GM12878 (cell line): ENCODE measurements around the gene BTBD9. TPM values are rescaled to one million over a fixed set of nuclear protein-coding genes. Genes with fewer than 3 reads are reported as not detected.

Experiments
- ATAC-seq: fragments of 200-7000 bp; cut with Tn5 transposase; 3 replicates; pipeline ENCODE4 v1.9.1; 2020; ENCODE audit warnings: mild to moderate bottlenecking, moderate library complexity
- BruUV-seq: library from RNA; stranded (reverse); fragments of 400-500 nt; replicated peaks from 2 replicates; lab custom pipeline; 2021; lab: Mats Ljungman, UMichigan
- CTCF ChIA-PET: fragments of 300-600 bp; sonication (Branson Sonifier 250); formaldehyde crosslinking; extraction: SDS; loops from one replicate; lab custom pipeline; 2021; ENCODE audit warnings: inconsistent platforms; lab: Yijun Ruan, JAX
- POLR2A ChIA-PET: fragments of 350-600 bp; formaldehyde crosslinking; extraction: SDS; loops from one replicate; lab custom pipeline; 2021; ENCODE audit warnings: inconsistent platforms; lab: Charles Lee
- RAD21 ChIA-PET: fragments of 300-600 bp; sonication (Branson Sonifier 250); formaldehyde crosslinking; loops from one replicate; lab custom pipeline; 2023; ENCODE audit warnings: antibody characterized with exemption; ENCODE audit not compliant: unreplicated experiment; lab: Charles Lee
- SMC1A ChIA-PET: fragments of 300-600 bp; sonication (Branson Sonifier 250); formaldehyde crosslinking; loops from one replicate; lab custom pipeline; 2023; ENCODE audit not compliant: unreplicated experiment, uncharacterized antibody; lab: Charles Lee
- DNase-seq: peaks from one replicate; pipeline ENCODE4 v3.0.0-alpha.2; 2011; ENCODE audit warnings: low read depth, low spot score
- FAIRE-seq: peaks from 3 replicates; lab custom pipeline; 2011; peaks lifted over from hg19 to GRCh38; lab: Jason Lieb, UNC
- H2AFZ ChIP-seq: 2 replicates; pipeline ENCODE4 v1.6.0; 2011; ENCODE audit warnings: low read depth, low read length, control low read depth; ENCODE audit not compliant: control insufficient read depth
- H3K27ac ChIP-seq: 2 replicates; pipeline ENCODE4 v1.5.1; 2011; ENCODE audit warnings: control low read depth; ENCODE audit not compliant: control insufficient read depth, insufficient read depth
- H3K27me3 ChIP-seq, 2 experiments: replicated peaks in 1 of 2; 2 replicates each; pipeline versions ENCODE4 v1.6.0 to v1.6.1; 2011; ENCODE audit warnings: low read length in 1 of 2; ENCODE audit not compliant: control insufficient read depth in 2 of 2, insufficient read depth in 2 of 2
- H3K36me3 ChIP-seq, 2 experiments: 2 replicates each; pipeline ENCODE4 v1.5.1; 2011; ENCODE audit warnings: low read length in 1 of 2; ENCODE audit not compliant: control insufficient read depth in 2 of 2, insufficient read depth in 2 of 2
- H3K4me1 ChIP-seq: 2 replicates; pipeline ENCODE4 v1.6.1; 2011; ENCODE audit warnings: mild to moderate bottlenecking, low read length, moderate library complexity, mixed read lengths; ENCODE audit not compliant: control insufficient read depth, insufficient read depth
- H3K4me2 ChIP-seq: 2 replicates; pipeline ENCODE4 v1.6.0; 2011; ENCODE audit warnings: control low read depth; ENCODE audit not compliant: control insufficient read depth, insufficient read depth
- H3K4me3 ChIP-seq: fragments of 200-600 bp; sonication (generic); 2 replicates; pipeline ENCODE4 v1.5.1; 2016
- H3K79me2 ChIP-seq: 2 replicates; pipeline ENCODE4 v1.6.0; 2011; ENCODE audit warnings: low read length; ENCODE audit not compliant: control insufficient read depth, insufficient read depth
- H3K9ac ChIP-seq: 2 replicates; pipeline ENCODE4 v1.8.0; 2011; ENCODE audit warnings: low read length, control low read depth, mixed read lengths; ENCODE audit not compliant: control insufficient read depth, insufficient read depth
- H3K9me3 ChIP-seq: replicated peaks from 3 replicates; pipeline ENCODE4 v1.5.1; 2011; ENCODE audit warnings: mild to moderate bottlenecking, low read length; ENCODE audit not compliant: control insufficient read depth, insufficient read depth
- H4K20me1 ChIP-seq: 2 replicates; pipeline ENCODE4 v1.6.0; 2011; ENCODE audit not compliant: control insufficient read depth, insufficient read depth
- CUX1 ChIP-seq: IDR thresholded peaks from 2 replicates; pipeline ENCODE4 v1.6.1; 2012; ENCODE audit warnings: improper control_type of control experiment, low read depth, low read length; ENCODE audit not compliant: insufficient replicate concordance
- DPF2 ChIP-seq: fragments of 450-650 bp; IDR thresholded peaks from 2 replicates; pipeline ENCODE4 v1.6.1; 2017; ENCODE audit warnings: mild to moderate bottlenecking
- EGR1 ChIP-seq, 2 experiments: IDR thresholded peaks; 1 replicate in 1 of 2; 2 replicates in 1 of 2; pipeline ENCODE4 v1.6.1; 2011 to 2012; ENCODE audit warnings: low read depth in 2 of 2, low read length in 2 of 2, borderline replicate concordance in 1 of 2, mild to moderate bottlenecking in 1 of 2, moderate library complexity in 1 of 2
- POU2F2 ChIP-seq: IDR thresholded peaks from 3 replicates; pipeline ENCODE4 v1.6.1; 2011; ENCODE audit warnings: low read depth, mild to moderate bottlenecking, low read length, borderline replicate concordance
- REST ChIP-seq: IDR thresholded peaks from 2 replicates; pipeline ENCODE4 v1.6.1; 2012; ENCODE audit warnings: mild to moderate bottlenecking, low read depth, low read length
- RUNX3 ChIP-seq: IDR thresholded peaks from 2 replicates; pipeline ENCODE4 v1.6.1; 2012; ENCODE audit warnings: low read length, inconsistent platforms
- SMC3 ChIP-seq: IDR thresholded peaks from 2 replicates; pipeline ENCODE4 v1.6.1; 2011; ENCODE audit warnings: low read length, improper control_type of control experiment, borderline replicate concordance
- ZNF622 ChIP-seq: fragments of 450-650 bp; IDR thresholded peaks from 2 replicates; pipeline ENCODE4 v1.6.1; 2017; ENCODE audit warnings: mild to moderate bottlenecking, inconsistent platforms
- WGBS: methylation state at CpG from one replicate; pipeline ENCODE4 v1.1.6; 2016; ENCODE audit warnings: low lambda C conversion rate; ENCODE audit not compliant: insufficient replicate concordance, insufficient coverage; ENCODE audit errors: missing lambda C conversion rate; 5-methylcytosine and 5-hydroxymethylcytosine counted together
- in situ Hi-C: fragments of 300-500 bp; cut with MboI; formaldehyde crosslinking; loops from 9 replicates; pipeline ENCODE4 v1.14.3; 2018; ENCODE audit warnings: mixed read lengths
- intact Hi-C: fragments of 100-400 bp; cut with micrococcal nuclease; formaldehyde crosslinking; loops from one replicate; pipeline ENCODE4 v1.14.2; 2022; ENCODE audit not compliant: unreplicated experiment
- polyA plus RNA-seq, 11 experiments: library from polyadenylated mRNA; depleted of rRNA in 4 of 11; unstranded in 6 of 11; stranded (reverse) in 5 of 11; fragments of >200 nt; fragmentation: Nextera tagmentation in 4 of 11; fragmentation: Illumina TruSeq in 1 of 11; extraction: Ambion mirVana in 4 of 11; extraction: Trizol in 1 of 11; gene quantifications; 1 replicate in 1 of 11; 2 replicates in 10 of 11; pipeline versions ENCODE4 v1.2.1 to v1.2.3, GENCODE V29; 2011 to 2016; ENCODE audit warnings: inconsistent platforms in 2 of 11, missing spikeins in 2 of 11, low read depth in 1 of 11
- total RNA-seq, 4 experiments: library from RNA; depleted of rRNA in 3 of 4; stranded (reverse); fragments of >200 nt in 3 of 4; fragmentation: Illumina TruSeq in 1 of 4; extraction: Trizol in 1 of 4; gene quantifications; 2 replicates each; pipeline versions ENCODE4 v1.2.1 to v1.2.3, GENCODE V29; 2013 to 2021

The BTBD9 gene
- total and polyA plus RNA-seq, 10 of the 15 experiments (the other 5 are each of a cell fraction or from before 2014, with no cell fraction given), result 0.22 to 8.6 (median 4.6) TPM

- intact Hi-C loops (no loop called here), in situ Hi-C loops (no loop called here)
- ChIA-PET POLR2A (no interaction called here), SMC1A (interaction anchor here (1.1 kb wide), 1 partner anchor 45 kb away, joined by 3 read pairs; no protein-coding TSS in a partner anchor), RAD21 (no interaction called here), CTCF (interaction anchor here (0.6 kb wide), 1 partner anchor 261 kb away, joined by 4 read pairs; no protein-coding TSS in a partner anchor)
- H3K4me3 ChIP-seq, result no peak overlapping the region
- H3K4me2 ChIP-seq, result no peak overlapping the region
- H3K27me3 ChIP-seq, result no peaks in the 10 kb centered on the region
- DNase-seq, result no peak
- no peaks in the 10 kb centered on the region for H3K9me3 ChIP-seq
- 80% methylated on average over 9 of the region's 9 CpGs for WGBS
- no peak for FAIRE-seq
- H3K79me2 ChIP-seq, result no peaks in the 10 kb centered on the region
- no peak overlapping the region for H3K27ac ChIP-seq
- TF ChIP-seq DPF2, result no peak
- TF ChIP-seq POU2F2, result no peak
- no peak for TF ChIP-seq REST
- TF ChIP-seq CUX1, result no peak
- TF ChIP-seq ZNF622, result no peak
- no peak for TF ChIP-seq RUNX3
- TF ChIP-seq SMC3, result no peak
- no peak for TF ChIP-seq EGR1 (IDR thresholded peaks at IDR 0.05; ENCODE audit: borderline replicate concordance in 1 of 2, low read depth in 2 of 2, low read length in 2 of 2)
- H3K36me3 ChIP-seq, result no peaks in the 10 kb centered on the region; a peak in 1 of 4 replicates
- BruUV-seq, result no TSS peak
- no peak overlapping the region for H2AFZ ChIP-seq
- ATAC-seq, result no peak
- H4K20me1 ChIP-seq, result no peaks in the 10 kb centered on the region
- no peak overlapping the region for H3K9ac ChIP-seq
- H3K4me1 ChIP-seq, result no peaks in the 10 kb centered on the region
These were observed 446.0 kb downstream of the BTBD9 start for GRCh38 chr6:38193481-38194281.
